ENCODE measurements around the gene TNNI3.

TNNI3 gene

DNA sequence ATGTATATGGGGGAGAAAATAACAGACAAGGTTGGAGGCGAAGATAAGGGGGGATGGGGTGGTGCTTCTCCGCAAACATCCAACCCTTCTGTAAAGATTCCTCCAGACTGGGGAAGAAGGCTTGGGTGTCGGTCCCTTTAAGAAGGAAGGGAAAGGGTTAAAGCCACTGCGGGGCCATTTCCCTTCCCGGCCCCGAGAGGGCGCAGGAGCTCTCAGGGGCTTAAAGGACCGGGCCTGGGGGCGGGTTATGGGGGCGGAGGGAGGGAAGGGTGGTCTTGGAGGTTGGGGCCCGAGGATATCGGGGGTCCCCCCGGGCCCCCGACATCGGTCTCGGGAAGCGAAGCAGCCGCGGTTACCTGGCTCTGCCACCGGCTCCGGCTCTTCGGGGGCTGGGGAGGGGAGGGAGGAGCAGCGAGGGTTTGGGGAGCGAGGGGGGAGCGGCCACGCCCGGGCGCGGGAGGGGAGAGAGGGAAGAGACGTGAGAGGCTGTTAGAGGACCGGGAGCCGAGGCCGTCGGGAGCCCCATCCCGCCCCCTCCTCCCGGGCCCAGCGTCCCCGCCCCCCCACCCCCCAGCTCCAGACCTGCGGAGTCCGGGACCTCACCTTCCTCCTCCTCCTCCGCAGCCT, 11.3 kb downstream of the TNNI3 start:
- DNase-seq = peak; percentile 64

- DNase-seq = no peak
These were observed 12.3 kb downstream of the TNNI3 start for GRCh38 chr19:55145232-55145631.

DNA sequence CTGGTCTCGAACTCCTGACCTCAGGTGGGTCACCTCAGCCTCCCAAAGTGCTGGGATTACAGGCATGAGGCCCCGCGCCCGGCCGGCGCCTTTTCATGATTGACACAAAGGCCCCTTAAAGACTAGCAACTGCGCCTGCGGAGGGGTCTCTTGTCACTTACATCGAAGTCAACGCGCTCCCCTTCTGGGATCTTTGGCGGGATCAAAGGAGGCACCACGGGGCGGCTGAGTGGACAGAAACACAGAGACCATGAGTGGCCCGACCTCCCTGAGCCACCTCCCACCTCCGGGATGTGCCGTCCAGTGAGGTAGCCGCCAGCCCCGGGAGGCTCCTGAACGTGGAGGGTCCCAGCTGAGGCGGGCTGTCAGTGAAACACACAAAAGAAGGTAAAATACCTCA, 15.8 kb downstream of the TNNI3 start:
- DNase-seq = no peak

DNA sequence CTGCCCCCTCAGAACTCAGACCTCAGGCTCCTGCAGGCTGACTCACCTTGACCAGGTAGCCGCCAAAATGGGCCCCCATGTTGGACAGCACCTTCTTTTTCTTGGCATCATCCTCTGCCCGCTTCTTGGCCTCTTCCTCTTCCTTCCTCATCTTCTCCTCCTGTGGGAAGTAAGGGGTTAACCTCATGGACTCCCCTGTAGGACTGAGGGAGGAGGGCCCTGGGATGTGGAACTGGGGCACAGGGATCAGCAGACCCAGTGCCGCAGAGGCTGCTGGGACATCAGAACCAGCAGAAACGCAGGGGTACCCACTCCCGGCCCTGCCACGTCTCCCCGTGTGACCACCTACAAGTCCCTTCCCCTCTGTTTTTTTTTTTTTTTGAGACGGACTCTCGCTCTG, 19.6 kb downstream of the TNNI3 start:
- no peak for DNase-seq

- no peak for DNase-seq
These were observed 21.0 kb downstream of the TNNI3 start for GRCh38 chr19:55136399-55137102.

DNA sequence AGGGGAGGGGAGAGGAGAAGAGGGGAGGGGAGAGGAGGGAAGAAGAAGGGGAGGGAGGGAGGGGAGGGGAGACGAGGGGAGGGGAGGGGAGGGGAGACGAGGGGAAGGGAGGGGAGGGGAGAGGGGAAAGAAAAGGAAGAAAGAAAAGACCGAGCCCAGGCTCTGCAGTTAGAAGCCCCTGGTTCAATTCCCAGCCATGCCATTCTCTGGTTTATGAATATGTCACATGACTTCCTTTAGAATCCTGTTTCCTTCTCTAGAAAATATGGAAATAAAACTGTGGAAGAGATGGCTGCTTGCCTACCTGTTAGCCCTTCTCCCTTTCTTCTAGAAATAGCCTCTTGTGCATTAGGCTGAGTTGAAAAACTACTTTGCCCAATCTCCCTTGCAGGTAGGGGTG, 22.8 kb downstream of the TNNI3 start:
- no peak for DNase-seq

- DNase-seq = peak; percentile 88
These were observed 23.7 kb downstream of the TNNI3 start for GRCh38 chr19:55133639-55134444.

DNA sequence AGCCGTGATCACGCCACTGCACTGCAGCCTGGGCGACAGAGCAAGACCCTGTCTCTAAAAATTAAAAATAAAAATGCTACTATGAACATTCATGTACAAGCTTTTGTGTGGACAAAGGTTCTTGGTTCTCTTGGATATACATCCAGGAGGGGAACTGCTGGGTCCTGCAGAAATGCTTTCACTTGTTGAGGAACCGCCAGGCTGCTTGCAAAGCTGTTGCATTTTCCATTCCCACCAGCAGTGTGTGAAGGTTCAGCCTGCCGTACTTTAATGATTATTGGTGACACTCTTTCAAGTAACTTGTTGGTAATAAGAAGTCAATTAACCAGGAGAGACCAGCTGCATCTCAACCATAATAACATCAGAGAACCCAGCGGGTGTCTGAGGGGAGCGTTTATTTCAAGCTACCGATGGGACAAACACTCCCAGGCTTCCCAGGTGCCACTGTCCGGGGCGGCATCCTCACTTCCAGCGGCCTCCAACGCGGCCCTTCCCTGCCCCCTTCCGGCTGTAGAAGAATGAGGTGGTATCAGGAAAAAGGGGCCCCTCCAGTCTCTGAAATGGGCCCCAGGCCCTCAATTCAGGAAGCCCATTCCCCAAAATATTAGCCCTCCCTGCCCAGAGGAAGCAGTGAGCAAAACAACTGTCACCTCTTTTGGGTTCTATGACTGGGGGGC, 24.9 kb downstream of the TNNI3 start:
- DNase-seq = peak; percentile 58

- DNase-seq = no peak
These were observed 26.1 kb downstream of the TNNI3 start for GRCh38 chr19:55131421-55131820.

DNA sequence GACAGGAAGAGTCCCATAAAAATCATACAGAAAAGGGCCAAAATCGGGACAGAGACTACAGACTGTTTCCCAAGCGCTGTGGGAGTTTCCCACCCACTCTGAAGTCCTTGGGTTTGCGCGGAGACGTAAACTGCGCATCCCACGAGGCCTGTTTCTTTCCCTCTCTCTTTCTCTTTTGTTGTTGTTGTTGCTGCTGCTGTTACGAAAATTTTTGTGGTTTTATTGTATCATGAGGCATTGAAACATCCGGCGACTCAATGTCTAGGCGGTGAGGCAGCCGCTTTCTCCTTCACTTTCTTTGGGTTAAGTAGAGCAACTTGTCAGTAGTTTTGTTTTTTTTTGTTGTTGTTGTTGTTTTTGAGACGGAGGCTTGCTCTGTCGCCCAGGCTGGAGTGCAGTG, 38.5 kb downstream of the TNNI3 start:
- DNase-seq = no peak

DNA sequence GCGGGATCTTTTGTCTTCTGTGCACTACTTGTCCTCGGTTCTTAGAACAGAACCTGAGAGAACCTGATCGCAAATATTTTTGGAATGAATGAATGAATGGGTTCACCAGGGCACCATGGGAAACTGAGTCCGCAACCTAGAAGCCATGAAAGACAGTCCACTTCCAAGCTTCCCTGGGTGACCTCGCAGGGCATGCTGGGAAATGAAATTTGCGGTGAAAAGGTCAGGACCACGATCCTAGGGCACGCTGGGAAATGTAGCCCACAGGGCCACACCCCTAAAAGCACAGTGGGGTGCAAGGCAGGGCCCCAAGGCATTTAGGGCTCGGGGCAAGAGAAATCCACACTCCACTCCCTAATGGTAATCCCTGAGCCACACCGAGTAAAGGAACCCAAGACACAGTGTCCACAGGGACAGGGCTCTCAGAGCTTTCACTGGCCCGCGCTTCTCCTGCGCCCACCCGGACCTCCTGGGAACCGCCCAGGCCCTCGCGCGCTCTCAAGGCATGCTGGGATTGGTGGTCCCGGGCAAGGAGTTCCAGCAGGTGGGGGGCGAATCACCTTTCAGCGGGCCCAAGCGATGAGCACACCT, 39.0 kb downstream of the TNNI3 start:
- DNase-seq = peak; percentile 27

DNA sequence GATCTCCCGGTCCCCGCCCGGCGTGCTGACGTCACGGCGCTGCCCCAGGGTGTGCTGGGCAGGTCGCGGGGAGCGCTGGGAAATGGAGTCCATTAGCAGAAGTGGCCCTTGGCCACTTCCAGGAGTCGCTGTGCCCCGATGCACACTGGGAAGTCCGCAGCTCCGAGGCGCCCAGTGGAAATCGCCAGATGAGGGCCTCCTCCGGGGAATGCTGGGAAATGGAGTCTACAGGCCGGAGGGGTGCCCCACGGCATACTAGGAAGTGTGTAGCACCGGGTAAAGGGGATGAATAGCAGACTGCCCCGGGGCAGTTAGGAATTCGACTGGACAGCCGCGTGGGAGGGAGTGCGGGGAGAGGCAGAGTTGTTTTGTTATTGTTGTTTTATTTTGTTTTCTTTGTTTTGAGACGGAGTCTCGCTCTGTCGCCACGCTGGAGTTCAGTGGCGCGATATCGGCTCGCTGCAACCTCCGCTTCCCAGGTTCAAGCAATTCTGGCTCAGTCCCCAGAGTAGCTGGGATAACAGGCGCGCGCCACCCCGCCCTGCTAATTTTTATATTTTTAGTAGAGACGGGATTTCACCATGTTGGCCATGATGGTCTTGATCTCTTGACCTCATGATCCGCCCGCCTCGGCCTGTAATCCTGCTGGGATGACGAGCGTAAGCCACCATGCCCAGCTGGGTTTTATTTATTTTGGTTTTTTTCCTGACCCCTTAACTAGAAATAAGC, 39.7 kb downstream of the TNNI3 start:
- peak; percentile 99 for DNase-seq

DNA sequence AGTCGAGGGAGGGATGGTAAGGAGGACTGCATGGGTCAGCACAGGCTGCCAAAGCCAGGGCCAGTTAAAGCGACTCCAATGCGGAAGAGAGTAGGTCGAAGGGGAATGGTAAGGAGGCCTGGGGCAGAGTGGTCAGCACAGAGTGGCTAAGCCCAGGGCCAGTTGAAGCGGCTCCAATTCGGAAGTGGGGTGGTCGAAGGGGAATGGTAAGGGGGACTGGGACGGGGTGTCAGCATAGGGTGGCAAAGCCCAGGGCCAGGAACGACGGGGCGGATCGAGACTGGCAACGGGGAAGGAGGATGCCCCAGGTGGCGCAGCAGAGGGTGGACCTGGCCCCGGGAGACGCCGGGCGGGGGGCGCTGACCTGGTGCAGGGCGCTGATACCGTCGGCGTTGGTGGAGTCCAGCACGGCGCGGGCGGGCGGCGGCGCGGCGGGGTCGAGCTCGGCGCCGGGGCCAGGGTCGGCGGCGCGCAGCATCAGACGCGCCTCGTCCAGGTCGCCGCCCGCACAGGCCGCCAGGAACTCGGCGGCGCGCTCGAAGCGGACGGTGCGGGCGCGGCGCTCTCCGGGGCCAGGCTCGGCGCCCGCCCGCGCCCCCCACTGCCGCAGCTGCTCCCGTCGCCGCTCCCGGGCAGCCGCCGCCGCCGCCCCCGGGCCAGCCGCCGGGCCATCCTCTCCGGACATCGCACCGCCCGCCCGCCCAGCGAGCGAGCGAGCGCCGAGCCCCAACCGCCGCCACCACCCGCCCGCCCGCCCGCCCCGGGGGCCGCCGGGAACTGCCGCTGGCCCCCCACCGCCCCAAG, 40.5 kb downstream of the TNNI3 start, which contains the start of gene PPP1R12C:
Gene PPP1R12C, minus strand, starts transcription at position 779 of the 804 bp plus-strand sequence. Its CDS starts 94 bp downstream, at position 685.
- no peak for DNase-seq

- peak; percentile 73 for DNase-seq
These were observed 41.2 kb downstream of the TNNI3 start for GRCh38 chr19:55116232-55116858.

DNA sequence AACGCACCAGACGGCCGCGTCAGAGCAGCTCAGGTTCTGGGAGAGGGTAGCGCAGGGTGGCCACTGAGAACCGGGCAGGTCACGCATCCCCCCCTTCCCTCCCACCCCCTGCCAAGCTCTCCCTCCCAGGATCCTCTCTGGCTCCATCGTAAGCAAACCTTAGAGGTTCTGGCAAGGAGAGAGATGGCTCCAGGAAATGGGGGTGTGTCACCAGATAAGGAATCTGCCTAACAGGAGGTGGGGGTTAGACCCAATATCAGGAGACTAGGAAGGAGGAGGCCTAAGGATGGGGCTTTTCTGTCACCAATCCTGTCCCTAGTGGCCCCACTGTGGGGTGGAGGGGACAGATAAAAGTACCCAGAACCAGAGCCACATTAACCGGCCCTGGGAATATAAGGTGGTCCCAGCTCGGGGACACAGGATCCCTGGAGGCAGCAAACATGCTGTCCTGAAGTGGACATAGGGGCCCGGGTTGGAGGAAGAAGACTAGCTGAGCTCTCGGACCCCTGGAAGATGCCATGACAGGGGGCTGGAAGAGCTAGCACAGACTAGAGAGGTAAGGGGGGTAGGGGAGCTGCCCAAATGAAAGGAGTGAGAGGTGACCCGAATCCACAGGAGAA, 42.0 kb downstream of the TNNI3 start:
- no peak for DNase-seq

- DNase-seq = no peak
These were observed 42.9 kb downstream of the TNNI3 start for GRCh38 chr19:55114566-55115145.

DNA sequence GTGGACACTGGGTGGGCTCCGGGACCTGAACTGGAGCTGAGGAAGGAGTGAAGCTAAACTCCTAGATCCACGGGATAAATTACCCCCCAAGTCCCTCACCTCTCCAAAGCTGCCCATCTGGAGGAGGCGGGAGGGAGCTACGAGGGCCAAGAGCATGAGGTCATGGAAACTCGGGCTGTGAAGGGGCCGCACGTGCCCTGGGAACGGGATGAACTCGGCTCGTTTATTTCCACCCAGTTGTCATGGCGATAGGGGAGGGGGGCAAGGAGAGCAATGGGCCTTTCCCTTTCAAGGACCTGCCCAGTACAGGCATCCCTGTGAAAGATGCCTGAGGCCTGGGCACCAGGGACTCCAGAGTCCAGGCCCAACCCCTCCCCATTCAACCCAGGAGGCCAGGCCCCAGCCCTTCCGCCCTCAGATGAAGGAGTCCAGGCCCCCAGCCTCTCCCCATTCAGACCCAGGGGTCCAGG, 43.9 kb downstream of the TNNI3 start:
- DNase-seq = no peak

- no peak for DNase-seq
These were observed 44.6 kb downstream of the TNNI3 start for GRCh38 chr19:55112777-55113569.

DNA sequence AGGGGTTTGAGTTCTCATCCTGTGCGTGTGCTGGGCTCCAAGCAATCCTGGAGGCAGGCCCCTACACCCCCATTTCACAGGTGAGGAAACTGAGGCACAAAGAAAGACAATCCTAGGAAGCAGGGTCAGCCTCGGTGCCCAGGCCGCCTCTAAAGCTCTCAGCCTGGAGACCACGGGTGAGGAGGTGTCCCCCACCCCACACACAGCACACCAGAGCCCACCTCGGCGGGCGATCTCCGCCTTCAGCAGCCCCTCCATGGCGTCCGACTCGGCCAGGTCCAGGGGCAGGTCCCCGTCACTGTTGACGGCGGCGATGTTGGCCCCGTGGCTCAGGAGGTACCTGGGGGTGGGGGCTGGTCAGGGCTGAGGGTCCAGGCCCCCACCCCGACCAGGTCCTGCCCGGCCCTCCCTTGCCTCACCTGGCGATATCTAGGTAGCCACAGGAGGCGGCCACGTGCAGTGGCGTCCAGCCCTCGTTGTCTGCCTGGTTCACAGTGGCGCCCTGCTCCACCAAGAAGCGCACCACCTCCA, 45.2 kb downstream of the TNNI3 start:
- no peak for DNase-seq
